Activated effector memory CD4-positive, alpha-beta T cell treated with anti-CD3 and anti-CD28 coated beads, Interleukin-2, amount 50 U/mL, for 16 hours (primary cell): ENCODE results near the gene PTPRN2.
A peak's percentile ranks its signal among the peaks of the same experiment; 100 is the strongest.

Source experiments
- DNase-seq: peaks from one replicate; pipeline ENCODE4 v3.0.0-alpha.2; 2020

The PTPRN2 gene

GRCh38 chr7:157662110-157662791 lies 925.4 kb downstream of the PTPRN2 start:
- DNase-seq = no peak

- peak; percentile 24 for DNase-seq
These were observed 926.0 kb downstream of the PTPRN2 start for GRCh38 chr7:157661611-157661975.

- peak; percentile 56 for DNase-seq
These were observed 926.5 kb downstream of the PTPRN2 start for GRCh38 chr7:157660971-157661610.

GRCh38 chr7:157658851-157659412 lies 928.7 kb downstream of the PTPRN2 start:
- no peak for DNase-seq

- DNase-seq = no peak
These were observed 929.6 kb downstream of the PTPRN2 start for GRCh38 chr7:157657741-157658740.

GRCh38 chr7:157656195-157656769 lies 931.3 kb downstream of the PTPRN2 start:
- no peak for DNase-seq

- no peak for DNase-seq
These were observed 933.3 kb downstream of the PTPRN2 start for GRCh38 chr7:157654350-157654749.

- DNase-seq = no peak
These were observed 933.8 kb downstream of the PTPRN2 start for GRCh38 chr7:157653827-157654207.

GRCh38 chr7:157652954-157653826 lies 934.4 kb downstream of the PTPRN2 start:
- DNase-seq = no peak

GRCh38 chr7:157652161-157652953 lies 935.3 kb downstream of the PTPRN2 start:
- DNase-seq = no peak

GRCh38 chr7:157651366-157652160 lies 936.1 kb downstream of the PTPRN2 start:
- no peak for DNase-seq

GRCh38 chr7:157650801-157651200 lies 936.8 kb downstream of the PTPRN2 start:
- DNase-seq = no peak

GRCh38 chr7:157650131-157650631 lies 937.4 kb downstream of the PTPRN2 start:
- DNase-seq = no peak

GRCh38 chr7:157646551-157646950 lies 941.1 kb downstream of the PTPRN2 start:
- no peak for DNase-seq

- no peak for DNase-seq
These were observed 942.1 kb downstream of the PTPRN2 start for GRCh38 chr7:157645539-157645938.

GRCh38 chr7:157644946-157645345 lies 942.7 kb downstream of the PTPRN2 start:
- no peak for DNase-seq

GRCh38 chr7:157643525-157643970 lies 944.1 kb downstream of the PTPRN2 start:
- no peak for DNase-seq

- DNase-seq = no peak
These were observed 945.8 kb downstream of the PTPRN2 start for GRCh38 chr7:157641866-157642265.

GRCh38 chr7:157640144-157640543 lies 947.5 kb downstream of the PTPRN2 start:
- DNase-seq = no peak

GRCh38 chr7:157638563-157638962 lies 949.1 kb downstream of the PTPRN2 start:
- DNase-seq = no peak
